ENCODE measurements around the gene GNB1L. TPM values are rescaled to one million over a fixed set of nuclear protein-coding genes. Genes with fewer than 3 reads are reported as not detected.

GNB1L gene
- total RNA-seq, 1 donor from 2014 or later, result 3.7 TPM

GRCh38 chr22:19863571-19863970, 8.9 kb upstream of the GNB1L start:
- H3K27me3 Mint-ChIP-seq (ENCODE audit: unreplicated experiment), result no peaks in the 10 kb centered on the region
- peaks cover 8% of the 10 kb centered on the region for H3K4me1 Mint-ChIP-seq (ENCODE audit: unreplicated experiment)
- no peaks in the 10 kb centered on the region for H3K9me3 Mint-ChIP-seq (ENCODE audit: unreplicated experiment)
- H3K27ac Mint-ChIP-seq (ENCODE audit: unreplicated experiment), result no peak overlapping the region
- no peaks in the 10 kb centered on the region for H3K36me3 Mint-ChIP-seq (ENCODE audit: low read depth, unreplicated experiment)
- H3K4me3 Mint-ChIP-seq (ENCODE audit: unreplicated experiment), result no peak overlapping the region
- no peak for DNase-seq (ENCODE audit: low spot score)
- TF ChIP-seq, protein P1, sequence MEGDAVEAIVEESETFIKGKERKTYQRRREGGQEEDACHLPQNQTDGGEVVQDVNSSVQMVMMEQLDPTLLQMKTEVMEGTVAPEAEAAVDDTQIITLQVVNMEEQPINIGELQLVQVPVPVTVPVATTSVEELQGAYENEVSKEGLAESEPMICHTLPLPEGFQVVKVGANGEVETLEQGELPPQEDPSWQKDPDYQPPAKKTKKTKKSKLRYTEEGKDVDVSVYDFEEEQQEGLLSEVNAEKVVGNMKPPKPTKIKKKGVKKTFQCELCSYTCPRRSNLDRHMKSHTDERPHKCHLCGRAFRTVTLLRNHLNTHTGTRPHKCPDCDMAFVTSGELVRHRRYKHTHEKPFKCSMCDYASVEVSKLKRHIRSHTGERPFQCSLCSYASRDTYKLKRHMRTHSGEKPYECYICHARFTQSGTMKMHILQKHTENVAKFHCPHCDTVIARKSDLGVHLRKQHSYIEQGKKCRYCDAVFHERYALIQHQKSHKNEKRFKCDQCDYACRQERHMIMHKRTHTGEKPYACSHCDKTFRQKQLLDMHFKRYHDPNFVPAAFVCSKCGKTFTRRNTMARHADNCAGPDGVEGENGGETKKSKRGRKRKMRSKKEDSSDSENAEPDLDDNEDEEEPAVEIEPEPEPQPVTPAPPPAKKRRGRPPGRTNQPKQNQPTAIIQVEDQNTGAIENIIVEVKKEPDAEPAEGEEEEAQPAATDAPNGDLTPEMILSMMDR (IDR thresholded peaks at IDR 0.05; ENCODE audit: unreplicated experiment), result no peak

DNA sequence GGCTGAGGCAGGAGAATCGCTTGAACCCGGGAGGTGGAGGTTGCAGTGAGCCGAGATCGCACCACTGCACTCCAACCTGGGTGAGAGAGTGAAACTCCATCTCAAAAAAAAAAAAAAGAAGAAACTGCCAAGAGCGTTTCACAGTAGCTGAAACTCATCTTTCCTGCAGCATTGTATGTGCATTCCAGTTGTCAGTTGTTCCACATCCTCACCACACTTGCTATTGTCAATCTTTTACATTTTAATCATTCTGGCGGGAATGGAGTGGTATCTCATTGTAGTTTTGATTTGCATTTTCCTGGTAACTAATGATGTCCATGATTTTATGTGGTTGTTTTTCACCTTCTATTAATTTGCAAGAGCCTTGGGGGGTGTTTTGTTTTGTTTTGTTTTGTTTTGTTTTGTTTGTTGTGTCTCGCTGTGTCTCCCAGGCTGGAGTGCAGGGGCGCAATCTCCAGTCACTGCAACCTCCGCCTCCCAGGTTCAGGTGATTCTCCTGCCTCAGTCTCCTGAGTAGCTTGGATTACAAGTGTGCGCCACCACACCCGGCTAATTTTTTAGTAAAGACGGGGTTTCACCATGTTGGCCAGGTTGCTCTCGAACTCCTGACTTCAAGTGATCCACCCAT, 8.1 kb upstream of the GNB1L start:
- no peaks in the 10 kb centered on the region for H3K27me3 Mint-ChIP-seq (ENCODE audit: unreplicated experiment)
- H3K4me1 Mint-ChIP-seq (ENCODE audit: unreplicated experiment), result peaks cover 3% of the 10 kb centered on the region
- no peak overlapping the region for H3K27ac Mint-ChIP-seq (ENCODE audit: unreplicated experiment)
- DNase-seq (ENCODE audit: low spot score), result no peak
- H3K4me3 Mint-ChIP-seq (ENCODE audit: unreplicated experiment), result no peak overlapping the region
- H3K36me3 Mint-ChIP-seq (ENCODE audit: low read depth, unreplicated experiment), result no peaks in the 10 kb centered on the region
- TF ChIP-seq, protein P1 (IDR thresholded peaks at IDR 0.05; ENCODE audit: unreplicated experiment), result no peak
- no peaks in the 10 kb centered on the region for H3K9me3 Mint-ChIP-seq (ENCODE audit: unreplicated experiment)

DNA sequence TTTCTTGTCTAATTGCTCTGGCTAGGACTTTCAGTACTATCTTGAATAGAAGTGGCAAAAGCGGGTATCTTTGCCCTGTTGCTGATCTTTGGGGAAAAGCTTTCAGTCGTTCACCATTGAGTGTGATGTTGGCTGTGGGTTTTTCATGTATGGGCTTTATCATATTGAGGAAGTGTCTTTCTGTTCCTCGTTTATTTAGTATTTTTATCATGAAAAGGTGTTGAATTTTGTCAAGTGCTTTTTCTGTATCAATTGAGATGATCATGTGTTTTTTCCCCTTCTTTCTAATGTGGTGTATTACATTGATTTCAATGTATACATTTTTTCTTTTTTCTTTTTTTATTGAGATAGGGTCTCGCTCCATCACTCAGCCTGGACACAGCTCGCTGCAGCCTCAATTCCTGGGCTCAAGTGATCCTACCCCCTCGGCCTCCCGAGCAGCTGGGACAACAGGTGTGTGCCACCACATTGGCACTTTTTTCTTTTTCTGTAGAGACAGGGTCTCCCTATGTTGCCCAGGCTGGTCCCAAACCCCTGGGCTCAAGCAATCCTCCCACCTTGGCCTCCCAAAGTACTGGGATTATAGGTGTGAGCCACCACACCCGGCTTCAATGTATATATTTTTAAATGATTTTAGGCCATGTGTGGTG, 5.3 kb upstream of the GNB1L start:
- Mint-ChIP-seq H3K27ac (ENCODE audit: unreplicated experiment) (no peak overlapping the region), H3K4me3 (ENCODE audit: unreplicated experiment) (no peak overlapping the region), H3K27me3 (ENCODE audit: unreplicated experiment) (no peaks in the 10 kb centered on the region), H3K9me3 (ENCODE audit: unreplicated experiment) (no peaks in the 10 kb centered on the region), H3K36me3 (ENCODE audit: low read depth, unreplicated experiment) (no peaks in the 10 kb centered on the region), H3K4me1 (ENCODE audit: unreplicated experiment) (peaks cover 5% of the 10 kb centered on the region)
- TF ChIP-seq, protein P1 (IDR thresholded peaks at IDR 0.05; ENCODE audit: unreplicated experiment), result no peak
- no peak for DNase-seq (ENCODE audit: low spot score)

DNA sequence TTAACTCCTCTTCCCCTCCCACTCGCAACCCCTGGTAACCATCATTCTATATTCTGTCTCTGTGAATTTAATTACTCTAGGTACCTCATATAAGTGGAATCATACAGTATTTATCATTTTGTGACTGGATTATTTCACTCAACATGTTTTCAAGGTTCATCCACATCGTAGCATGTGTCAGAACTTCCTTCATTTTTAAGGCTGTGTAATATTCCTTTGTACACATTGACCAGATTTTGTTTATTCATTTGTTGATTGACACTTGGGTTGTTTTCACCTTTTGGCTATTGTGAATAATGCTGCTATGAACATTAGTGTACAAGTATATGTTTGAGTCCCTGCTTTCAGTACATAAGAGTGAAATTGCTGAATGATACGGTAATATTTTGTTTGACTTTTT, 2.7 kb upstream of the GNB1L start:
- H3K4me3 Mint-ChIP-seq (ENCODE audit: unreplicated experiment), result no peak overlapping the region

More for the DNA sequence above, 2.7 kb upstream of the GNB1L start:
- H3K27ac Mint-ChIP-seq (ENCODE audit: unreplicated experiment), result no peak overlapping the region
- H3K27me3 Mint-ChIP-seq (ENCODE audit: unreplicated experiment), result peaks cover 15% of the 10 kb centered on the region
- peaks cover 23% of the 10 kb centered on the region for H3K4me1 Mint-ChIP-seq (ENCODE audit: unreplicated experiment)
- no peak for DNase-seq (ENCODE audit: low spot score)
- H3K9me3 Mint-ChIP-seq (ENCODE audit: unreplicated experiment), result no peaks in the 10 kb centered on the region
- peaks cover 7% of the 10 kb centered on the region for H3K36me3 Mint-ChIP-seq (ENCODE audit: low read depth, unreplicated experiment)
- TF ChIP-seq, protein P1 (IDR thresholded peaks at IDR 0.05; ENCODE audit: unreplicated experiment), result no peak
